Breast epithelium (tissue), 3 donors: ENCODE data around the gene TRERF1.

Experiments used
- CTCF ChIP-seq, 3 donors: fragments of 450-650 bp; IDR thresholded peaks; one replicate each; pipeline ENCODE4 v1.5.1; 2016 to 2017; ENCODE audit warnings: antibody characterized with exemption in 3 of 3, mild to moderate bottlenecking in 3 of 3, moderate library complexity in 3 of 3
- POLR2A ChIP-seq: fragments of 450-650 bp; IDR thresholded peaks from one replicate; pipeline ENCODE4 v1.6.1; 2016; ENCODE audit warnings: antibody characterized with exemption, mild to moderate bottlenecking, moderate library complexity
- POLR2AphosphoS5 ChIP-seq, 3 donors: sonication (generic); formaldehyde crosslinking; IDR thresholded peaks; one replicate each; pipeline ENCODE4 v1.6.1; 2017; ENCODE audit warnings: antibody characterized with exemption in 3 of 3

GRCh38 chr6:42315259-42315990, 136.3 kb downstream of the TRERF1 start:
- no peak for TF ChIP-seq POLR2A
- no peak for TF ChIP-seq CTCF (IDR thresholded peaks at IDR 0.05)
- TF ChIP-seq POLR2AphosphoS5 (IDR thresholded peaks at IDR 0.05): no peak
